Activated gamma-delta T cell treated with anti-CD3 and anti-CD28 coated beads, Interleukin-2, amount 50 U/mL, for 16 hours (primary cell): ENCODE data around the gene ZFHX2.

Source experiments
- DNase-seq: peaks from one replicate; pipeline ENCODE4 v3.0.0-alpha.2; 2020; ENCODE audit warnings: low read depth

ZFHX2 gene

DNA sequence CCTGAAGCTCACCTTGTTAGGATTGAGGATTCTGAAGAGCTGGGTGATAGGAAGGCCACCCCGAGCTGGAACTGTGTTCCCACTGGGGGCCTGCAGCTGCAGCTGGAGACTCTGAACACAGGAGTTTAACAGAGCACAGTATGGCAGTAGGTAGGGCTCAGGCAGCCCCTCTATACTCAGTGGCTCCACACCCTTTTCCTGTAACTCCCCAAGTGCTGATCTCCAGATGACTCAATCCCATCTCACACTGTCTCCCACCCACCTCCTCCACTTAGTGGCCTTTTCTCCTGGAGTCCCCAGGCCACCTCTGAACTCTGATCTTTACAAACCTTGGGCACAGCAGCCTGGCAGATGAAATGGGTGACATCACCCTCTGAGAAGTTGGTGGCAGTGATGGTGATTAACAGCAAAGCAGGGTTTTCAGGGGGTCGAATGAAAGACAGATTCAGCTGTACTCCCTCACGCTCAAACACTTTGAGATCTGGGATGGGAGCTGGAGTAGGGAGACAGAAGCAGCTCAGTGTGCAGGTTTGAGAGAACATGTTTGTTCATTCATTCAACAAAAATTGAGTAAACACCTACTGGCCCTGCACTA lies 8.5 kb upstream of the ZFHX2 start:
- no peak for DNase-seq

DNA sequence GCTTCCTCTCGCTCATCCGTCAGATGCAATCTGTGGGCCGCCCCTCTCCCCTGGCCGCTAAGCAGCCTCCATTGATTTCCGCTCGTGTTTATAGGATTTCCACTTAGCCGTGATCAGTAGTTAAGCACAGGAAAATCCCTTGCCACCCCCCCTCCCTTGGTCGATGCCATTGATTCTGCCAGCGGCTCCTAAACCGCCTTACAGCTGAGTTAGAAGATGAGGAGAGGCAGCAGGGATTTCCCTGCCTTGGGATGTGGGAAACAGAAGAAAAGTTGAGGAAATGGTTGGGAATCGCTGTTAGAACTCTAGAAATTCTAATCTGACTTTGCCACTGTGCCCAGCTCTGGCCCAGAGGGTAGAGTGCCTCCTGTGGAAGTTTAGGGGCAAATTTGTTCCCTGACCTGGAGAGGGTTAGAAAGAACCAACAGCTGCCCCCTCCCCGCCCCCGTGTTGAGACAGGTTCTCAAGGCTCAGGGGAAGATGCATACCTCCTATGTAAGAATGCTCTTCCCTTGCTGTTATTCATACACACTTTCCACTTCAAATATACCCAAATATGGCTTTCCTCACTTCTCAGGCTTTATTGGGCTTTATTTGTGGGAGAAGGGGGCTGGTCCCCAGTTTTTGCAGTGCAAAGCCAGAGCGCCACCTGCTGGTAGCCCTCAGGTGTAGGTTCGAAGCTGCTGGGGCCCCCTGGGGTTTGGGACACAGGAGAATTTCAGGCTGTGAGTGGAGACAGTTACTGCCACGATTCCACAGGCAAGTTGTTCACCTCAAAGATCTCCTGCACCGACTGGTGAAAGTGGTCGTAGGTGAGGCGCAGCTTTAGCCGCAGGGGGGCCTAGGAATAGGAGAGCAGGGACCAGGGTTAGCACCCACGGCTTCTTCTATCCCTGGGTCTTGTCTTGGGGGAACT lies 7.7 kb upstream of the ZFHX2 start:
- DNase-seq: peak; percentile 48

DNA sequence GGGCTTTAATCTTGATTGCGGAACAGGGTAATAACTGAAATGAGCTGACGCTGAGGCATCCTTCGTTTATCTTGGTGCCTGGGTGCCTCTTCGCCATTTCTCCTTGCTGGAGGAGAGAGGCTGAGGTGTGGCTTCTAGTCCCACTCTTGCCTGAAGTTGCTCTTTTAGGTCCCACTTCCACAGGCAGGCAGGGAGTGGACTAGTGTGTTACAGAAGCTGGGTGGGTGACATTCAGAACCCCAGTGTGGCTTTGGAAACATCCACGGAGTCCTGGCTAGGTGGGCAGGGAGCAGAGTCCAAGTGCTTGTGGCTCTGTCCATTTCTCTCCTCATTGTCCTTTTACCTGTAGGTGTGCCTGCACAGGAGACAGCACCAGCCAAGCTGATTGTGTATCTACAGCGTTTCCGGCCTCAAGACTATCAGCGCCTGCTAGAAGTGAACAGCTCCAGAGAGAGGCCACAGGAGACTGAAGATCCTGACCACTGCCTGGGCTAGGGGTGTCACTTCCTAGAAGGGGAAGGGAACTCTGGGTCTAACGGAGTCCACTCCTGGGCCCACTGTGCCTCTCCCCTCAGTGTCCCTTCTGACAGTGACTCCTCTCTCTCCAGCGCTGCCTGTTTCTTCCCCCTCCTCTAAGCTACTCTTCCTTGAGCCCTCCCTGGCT lies 6.9 kb upstream of the ZFHX2 start:
- DNase-seq: no peak

DNA sequence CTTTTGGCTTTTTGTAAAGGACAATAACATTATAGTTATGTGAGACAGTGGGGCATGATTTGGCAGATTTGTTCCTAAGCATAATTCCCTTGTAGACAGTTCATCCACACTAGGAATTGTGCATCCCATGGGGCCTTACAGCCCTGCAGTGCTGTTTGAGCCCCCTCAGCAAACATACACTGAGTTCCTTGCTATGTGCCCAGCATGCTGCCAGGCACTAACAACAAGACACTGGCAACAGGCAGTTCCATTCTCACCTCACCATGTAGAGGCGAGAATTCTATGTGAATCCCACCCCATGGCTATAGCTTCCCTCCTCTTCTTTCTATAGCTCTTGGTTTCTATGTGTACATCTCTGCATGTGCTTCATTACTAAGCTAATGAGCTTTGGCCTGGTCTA lies 6.4 kb upstream of the ZFHX2 start:
- DNase-seq: no peak

DNA sequence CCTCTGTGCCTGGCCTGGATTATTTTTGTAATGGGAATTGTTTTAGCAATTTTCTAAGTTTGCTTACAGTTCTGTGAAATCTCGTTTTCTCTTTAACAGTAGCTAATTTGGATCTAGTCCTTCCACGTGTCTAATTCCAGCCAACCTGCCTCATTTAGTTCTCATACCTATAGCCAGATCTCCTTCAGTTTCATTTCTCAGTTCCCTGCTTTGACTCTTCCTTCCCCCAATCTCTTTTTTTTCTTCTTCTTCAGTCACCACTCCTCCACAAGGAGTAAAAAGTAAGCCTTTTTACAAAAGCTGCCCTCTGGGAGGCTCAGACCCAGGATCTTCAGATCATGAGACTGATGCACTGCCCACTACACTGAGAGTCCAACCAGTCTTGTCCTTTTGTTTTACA lies 6.0 kb upstream of the ZFHX2 start:
- no peak for DNase-seq

DNA sequence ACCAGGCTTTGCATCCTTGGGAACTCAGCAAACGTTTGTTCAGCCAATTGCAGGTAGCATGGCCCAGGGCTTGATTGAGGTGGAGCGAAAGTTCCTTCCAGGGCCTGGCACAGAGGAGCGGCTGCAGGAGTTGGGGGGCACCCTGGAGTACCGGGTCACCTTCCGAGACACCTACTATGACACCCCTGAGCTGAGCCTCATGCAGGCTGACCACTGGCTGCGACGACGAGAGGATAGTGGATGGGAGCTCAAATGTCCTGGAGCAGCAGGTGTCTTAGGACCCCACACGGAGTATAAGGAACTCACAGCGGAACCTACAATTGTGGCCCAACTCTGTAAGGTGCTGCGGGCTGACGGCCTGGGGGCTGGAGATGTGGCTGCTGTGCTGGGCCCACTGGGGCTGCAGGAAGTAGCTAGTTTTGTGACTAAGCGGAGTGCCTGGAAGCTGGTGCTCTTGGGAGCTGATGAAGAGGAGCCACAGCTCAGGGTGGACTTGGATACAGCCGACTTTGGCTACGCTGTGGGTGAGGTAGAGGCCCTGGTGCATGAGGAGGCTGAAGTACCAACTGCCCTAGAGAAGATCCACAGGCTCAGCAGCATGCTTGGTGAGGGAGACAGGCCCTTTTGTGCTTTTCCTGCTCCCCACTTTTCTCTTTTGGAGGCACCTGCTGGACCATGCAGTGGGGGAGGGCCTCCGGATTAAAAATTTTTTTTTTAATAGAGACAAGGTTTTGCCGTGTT lies 5.3 kb upstream of the ZFHX2 start:
- DNase-seq: no peak

DNA sequence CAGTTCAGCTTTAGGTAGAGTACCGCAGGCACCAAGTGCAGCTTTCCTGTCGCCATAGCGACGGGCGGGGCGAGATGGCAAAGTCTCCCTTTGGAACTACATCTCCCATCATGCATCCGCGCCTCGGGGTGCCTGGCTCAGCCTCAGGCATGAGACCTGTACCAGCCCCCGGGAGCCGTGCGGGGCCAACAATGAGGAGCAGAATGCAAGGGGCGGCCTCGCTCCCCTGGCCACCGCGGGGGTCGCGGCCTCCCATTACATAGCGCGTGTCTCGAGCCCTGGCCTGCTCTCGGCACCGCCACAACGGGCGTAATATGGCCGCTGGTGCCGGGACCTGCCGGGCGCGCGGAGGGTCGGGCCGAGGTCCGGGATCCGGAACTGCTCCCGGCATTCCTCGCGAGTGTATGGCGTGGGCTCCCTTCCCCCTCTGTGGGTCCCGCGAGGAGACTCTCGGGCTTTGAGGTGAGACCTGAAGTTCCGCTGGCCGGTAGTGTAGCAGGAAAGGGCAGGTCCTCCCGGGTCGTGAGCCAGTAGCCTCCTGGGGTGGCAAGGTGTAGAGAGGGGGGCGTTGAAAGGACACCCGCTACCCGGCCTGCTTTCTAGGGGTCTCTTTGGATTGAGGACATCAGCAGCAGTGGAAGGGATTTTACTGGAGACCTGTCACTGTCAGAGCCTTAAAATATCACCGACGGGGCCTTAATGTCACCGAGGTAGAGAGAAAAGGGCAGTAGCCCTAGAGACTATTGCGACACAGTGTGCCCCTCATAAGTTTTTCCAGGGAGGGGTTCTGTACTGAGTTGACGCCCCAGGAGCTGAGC lies 4.5 kb upstream of the ZFHX2 start, which contains the start of gene THTPA:
Gene THTPA (plus strand): TSS at position 390 of the 818 bp plus-strand sequence. CDS start 487 bp downstream, outside the sequence.
- peak; percentile 88 for DNase-seq

DNA sequence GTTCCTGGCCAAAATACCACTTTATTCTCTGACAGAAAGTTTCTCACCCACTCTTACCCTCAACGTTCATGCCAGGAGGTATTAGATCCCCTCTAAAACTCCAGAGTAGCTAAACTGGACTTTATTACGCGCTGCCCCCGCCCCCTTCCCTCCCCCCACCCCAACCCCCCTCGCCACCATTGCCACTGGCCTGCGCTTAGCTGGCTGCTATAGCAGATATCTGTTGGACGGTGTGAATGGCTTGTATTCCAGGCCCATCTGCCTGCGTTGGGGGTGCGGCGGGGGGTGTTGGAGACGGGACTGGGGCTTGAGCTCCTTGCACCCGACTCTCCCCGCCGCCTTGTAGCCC lies 3.9 kb upstream of the ZFHX2 start:
- DNase-seq: no peak

DNA sequence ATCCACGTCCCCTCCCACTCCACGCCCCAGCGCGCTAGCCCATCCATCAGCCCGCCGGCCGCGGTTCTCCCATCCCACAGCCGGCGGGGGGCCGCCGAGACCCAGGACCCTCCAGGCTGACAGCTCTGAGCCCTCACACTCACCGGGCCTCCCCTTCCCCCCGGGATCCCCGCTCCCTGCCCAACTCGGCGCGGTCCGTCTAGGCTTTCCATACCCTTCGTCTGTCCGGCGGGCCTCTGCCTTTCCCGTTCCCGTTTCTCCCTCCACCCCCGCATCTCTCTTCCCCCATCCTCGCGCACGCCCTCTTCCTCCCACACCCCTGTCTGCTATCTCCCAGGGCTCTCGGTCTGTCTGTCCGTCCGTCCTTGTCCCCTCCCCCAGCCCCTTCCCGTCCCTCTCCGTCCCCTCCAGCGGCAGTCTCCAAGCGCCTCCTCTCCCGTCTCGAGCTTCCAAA lies 726 bp downstream of the ZFHX2 start:
- no peak for DNase-seq

DNA sequence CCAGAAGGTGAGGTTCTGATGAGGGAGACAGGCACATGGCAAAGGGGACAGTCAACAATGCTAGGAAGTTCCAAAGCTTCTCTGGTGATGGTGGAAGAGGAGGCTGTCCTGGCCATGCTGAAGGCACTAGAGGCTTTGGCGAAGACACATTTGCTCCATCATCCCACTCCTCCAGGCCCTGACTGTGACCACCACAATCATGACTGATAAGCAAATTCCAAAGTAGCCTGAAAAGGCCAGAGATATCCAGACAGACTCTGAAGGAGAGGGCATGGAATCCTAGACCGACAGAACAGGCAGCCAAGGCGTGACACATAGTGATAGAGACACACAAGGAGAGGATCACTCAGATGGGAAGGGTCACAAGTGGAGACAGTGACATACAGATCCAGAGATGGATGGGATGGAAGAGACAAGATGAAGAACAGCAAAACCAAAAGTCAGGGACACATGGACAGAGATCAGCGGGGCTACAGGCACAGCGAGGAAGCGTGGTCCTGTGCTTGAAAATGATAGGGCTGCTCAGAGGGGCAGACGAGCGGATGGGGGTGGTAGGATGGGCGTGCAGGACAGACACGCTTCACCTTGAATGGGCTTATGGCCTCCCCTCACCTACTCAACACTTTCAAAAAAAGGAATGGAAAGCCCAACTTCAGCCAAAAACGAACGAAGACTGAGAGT lies 1.3 kb downstream of the ZFHX2 start:
- no peak for DNase-seq

DNA sequence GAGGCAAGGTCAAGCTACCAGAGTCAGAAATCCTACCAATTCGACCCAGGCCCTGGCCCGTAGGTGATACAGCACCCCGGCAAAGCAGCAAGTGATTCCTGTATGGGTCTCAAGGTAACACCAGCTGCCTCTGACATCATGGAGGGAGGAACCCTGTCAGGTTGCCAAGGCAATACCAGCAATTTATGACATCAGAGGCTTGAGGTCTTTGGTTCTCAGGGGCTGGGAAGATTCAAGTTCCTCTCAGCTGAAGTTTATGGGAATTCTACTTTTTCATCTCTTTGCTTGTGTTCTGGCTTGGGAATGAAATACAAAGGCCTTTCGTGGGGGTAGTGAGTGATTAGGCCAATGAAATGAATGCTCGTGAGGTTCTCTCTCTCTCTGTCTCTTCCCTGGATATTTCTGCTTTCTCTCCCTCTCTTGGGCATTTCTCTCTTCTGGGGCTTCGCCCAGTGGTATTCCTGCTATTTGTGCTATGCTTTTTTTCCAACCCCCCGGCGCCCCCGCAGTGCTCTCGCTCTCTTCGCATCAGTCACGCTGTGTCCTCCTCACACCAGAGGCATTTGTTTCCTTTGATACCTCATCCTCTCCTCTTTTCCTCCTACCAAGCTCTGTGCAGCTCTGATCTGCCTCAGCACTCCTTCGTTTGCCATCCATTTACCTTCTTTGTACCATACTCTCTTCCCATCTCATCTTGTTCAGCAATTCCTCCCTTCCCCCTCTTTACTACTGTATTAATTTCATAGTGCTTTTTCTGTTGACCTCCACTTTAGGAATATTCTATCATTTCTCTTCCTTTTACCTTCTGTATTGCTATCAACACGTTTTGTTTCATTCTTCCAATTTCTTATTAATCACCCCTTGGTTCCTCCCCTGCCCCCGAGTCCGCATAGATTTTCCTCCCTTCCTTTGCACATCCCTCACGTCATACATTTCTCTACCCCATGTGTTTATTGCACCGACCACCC lies 2.9 kb downstream of the ZFHX2 start:
- DNase-seq: no peak

DNA sequence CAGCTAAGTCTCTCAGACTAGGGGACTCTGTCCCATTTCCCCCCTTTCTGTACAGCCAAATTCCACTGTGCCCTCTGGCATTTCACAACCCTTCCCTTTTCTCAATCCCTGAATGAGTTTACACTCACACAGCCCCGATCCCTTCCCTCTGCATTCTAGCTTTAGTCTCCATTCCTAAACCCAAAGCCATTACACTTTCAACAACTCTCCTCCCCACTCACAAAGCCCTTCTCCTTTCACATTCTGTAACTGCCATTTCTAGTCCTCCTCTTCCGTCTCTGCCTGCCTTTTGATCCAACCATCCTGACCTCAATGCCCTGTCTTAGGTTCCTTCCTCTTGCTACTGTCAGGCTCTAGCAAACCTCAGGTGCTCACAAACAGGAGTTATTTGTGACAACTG lies 3.6 kb downstream of the ZFHX2 start:
- DNase-seq: no peak

DNA sequence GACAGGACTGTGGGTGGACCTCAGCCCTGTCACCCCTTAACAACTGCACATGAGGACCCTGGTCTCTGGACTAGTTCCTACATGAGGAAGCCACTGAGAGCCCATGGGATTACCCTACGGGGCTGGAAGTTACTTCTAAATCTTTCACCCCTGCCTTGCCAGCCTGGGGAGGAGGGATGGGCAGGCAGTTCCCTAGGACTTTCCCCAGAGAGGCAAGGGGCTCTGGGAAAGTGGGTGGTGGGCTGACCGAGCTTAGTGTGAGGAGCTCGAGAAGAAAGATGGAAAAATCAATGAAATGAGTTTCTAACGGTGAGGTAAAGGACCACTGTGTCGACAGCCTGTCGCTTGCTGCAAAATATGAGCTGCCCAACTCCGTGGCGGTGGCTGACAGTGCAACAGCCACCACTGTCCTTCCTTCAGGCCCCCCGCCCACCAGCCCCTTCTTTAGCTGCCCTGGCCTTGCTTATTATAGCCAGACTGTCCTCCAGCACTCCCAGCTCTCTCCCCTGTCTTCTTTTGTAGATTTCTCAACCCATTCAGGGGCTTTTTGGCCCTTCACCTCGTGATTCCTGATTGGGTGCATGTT lies 5.0 kb downstream of the ZFHX2 start:
- DNase-seq: no peak

DNA sequence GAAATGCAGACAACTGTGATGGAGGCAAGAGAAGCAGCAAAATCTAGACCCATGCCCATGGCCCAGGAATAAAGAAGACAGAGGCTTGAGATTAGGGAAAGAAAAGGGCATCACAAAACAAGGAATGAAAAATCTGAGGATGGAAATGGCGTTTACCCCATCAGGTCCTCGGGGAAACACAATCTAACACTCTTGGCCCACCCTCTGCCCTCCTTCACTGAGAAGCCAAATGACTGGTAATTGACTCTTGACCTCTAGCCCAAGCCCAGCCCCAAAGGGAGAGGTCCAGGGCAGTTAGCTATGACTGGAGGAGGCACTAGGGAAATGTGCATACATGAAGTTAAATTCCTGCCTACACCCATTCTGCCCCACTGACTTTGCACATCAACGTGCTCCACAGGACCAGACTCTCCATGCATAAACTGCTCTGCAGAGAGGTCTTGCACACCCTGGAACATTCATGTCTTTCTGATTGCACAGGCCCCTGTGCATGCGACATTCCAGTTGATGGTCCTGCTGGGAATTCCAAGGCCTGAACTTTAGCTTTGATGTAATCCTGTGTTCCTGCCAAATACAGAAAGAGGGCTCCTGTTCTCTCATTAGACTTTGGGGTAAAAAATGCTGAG lies 5.7 kb downstream of the ZFHX2 start:
- no peak for DNase-seq

DNA sequence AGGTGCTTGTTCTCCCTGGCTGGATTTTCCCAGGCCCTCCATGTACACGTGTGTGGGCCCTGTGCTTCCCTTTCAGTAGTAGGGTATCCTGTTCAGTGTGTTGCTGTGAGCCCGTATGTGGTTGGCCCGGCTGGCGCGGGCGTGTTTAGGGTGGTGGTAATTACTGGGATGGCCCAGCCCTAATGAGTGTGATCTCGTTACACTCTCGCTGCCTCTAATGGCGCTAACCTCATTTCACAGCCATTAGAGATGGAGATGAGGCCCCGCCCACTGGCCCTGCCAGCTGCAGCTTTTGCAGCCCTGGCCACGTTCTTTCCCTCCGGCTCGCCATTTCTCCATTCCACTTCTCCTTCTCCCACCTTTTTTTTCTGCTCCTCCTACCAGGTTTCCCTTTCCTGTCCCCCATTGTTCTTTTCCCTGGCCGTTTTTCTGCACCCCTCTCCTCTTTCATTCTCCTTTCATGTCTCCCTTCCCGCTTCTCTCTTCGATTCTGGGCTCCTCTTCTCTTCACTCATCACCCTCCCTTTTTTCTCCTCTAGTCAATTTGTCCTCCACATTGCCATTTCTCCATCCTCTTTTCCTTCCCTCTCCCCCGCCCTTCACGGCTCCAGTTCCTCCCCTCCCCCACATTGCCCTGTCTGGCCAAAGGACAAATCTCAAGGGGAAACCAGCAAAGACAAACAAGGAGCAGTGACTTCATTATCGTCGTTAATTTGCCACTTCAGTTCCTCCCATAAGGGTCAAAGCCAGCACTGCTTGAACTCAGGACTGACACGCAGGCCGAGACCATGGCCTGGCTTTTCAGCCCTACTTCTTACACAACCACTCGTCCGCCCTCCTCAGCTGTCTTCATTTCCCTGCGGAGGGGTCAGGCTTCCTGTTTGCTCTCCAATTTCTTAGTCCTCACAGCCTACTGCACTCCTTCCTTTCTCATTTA lies 6.8 kb downstream of the ZFHX2 start:
- DNase-seq: no peak

DNA sequence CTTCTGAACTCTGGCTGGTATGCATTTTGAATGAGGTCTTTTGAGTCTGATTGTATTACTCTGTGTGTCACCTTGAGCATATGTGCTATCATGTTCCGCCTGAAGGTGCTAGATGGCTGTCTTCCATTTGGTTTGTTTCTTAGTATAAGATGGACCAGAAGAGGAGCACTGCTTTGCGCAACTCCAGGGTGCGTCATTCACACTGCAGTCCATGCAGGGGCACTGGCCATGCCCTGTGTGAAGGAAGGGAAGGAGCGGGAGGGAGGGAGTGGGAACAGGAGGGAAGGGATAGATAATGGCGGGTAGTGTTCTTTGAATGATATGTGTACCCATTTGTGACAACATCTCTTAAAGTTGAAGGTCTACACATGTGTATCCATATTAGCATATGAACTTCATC lies 8.2 kb downstream of the ZFHX2 start:
- DNase-seq: no peak

DNA sequence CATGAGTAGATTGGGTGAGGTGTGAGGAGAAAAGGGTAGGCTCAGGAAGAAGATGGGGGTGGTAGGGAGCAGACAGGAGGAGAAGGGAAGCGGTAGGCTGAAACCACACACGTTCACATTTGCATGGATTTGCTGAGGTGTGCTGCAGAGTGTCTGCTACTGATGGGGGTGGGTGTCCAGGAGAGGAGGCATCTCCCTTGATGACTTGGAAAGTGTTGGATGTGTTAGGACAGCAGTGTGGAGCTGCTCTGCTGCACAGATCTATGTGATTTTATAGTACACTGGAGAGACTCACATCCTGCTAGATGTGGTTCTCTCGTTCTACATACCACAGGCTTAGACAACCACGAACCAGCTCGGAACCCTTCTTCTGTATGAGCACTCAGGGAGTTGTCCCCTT lies 9.3 kb downstream of the ZFHX2 start:
- no peak for DNase-seq

DNA sequence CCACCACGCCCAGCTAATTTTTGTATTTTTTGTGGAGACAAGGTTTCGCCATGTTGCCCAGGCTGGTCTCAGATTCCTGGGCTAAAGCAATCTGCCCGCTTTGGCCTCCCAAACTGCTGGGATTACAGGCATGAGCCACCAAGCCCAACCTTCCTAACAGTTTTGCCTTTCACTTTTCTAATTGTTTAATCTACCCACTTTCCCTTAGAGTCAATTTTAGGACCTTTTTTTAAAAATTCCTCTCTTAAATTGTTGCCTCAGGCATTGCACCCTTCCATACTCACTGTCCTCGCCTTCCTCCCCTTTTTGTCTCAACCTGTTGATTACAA lies 11.5 kb downstream of the ZFHX2 start:
- no peak for DNase-seq
